ENCODE results near the gene EXOC3L2.

EXOC3L2 gene

GRCh38 chr19:45163156-45163555 lies 82.1 kb downstream of the EXOC3L2 start:
- no peak for DNase-seq (ENCODE audit: low read depth in 2 of 2, low spot score in 1 of 2)

GRCh38 chr19:45162608-45163143 lies 82.5 kb downstream of the EXOC3L2 start:
- DNase-seq (ENCODE audit: low read depth in 2 of 2, low spot score in 1 of 2): no peak

Data from stimulated activated CD8-positive, alpha-beta memory T cell treated with anti-CD3 and anti-CD28 coated beads, Interleukin-4, amount 100 ng/mL, for 4 hours (primary cell).